ENCODE data around the gene FAM219B. TPM values are rescaled to one million over a fixed set of nuclear protein-coding genes. Genes with fewer than 3 reads are reported as not detected.
"Not testable (repeated sequence)": the region's sequence is repeated elsewhere in the genome, so short reads cannot be mapped to it uniquely, and the experiment has no call there.

Gene FAM219B, protein sequence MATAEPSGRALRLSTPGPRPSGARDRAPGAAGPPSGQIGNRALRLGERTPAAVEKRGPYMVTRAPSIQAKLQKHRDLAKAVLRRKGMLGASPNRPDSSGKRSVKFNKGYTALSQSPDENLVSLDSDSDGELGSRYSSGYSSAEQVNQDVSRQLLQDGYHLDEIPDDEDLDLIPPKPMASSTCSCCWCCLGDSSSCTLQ
- total RNA-seq: 10 to 100 TPM; 31.5 to 37.6 TPM

- peak within 1 kb of the TSS; percentile 92 for H3K4me3 Mint-ChIP-seq
- H3K9me3 Mint-ChIP-seq: no peaks in the 10 kb centered on the region
- no peaks in the 10 kb centered on the region for H3K27me3 Mint-ChIP-seq
- H3K36me3 Mint-ChIP-seq: peaks cover 27% of the 10 kb centered on the region
- peaks cover 29% of the 10 kb centered on the region for H3K4me1 Mint-ChIP-seq
- H3K27ac Mint-ChIP-seq: peak within 1 kb of the TSS; percentile 89
- peak; percentile 81 for DNase-seq
Observed at GRCh38 chr15:74906450-74907162, at the start of gene FAM219B. Gene FAM219B, minus strand, starts transcription at chr15:74906851. Its CDS starts 51 bp downstream, at chr15:74906800.

DNA sequence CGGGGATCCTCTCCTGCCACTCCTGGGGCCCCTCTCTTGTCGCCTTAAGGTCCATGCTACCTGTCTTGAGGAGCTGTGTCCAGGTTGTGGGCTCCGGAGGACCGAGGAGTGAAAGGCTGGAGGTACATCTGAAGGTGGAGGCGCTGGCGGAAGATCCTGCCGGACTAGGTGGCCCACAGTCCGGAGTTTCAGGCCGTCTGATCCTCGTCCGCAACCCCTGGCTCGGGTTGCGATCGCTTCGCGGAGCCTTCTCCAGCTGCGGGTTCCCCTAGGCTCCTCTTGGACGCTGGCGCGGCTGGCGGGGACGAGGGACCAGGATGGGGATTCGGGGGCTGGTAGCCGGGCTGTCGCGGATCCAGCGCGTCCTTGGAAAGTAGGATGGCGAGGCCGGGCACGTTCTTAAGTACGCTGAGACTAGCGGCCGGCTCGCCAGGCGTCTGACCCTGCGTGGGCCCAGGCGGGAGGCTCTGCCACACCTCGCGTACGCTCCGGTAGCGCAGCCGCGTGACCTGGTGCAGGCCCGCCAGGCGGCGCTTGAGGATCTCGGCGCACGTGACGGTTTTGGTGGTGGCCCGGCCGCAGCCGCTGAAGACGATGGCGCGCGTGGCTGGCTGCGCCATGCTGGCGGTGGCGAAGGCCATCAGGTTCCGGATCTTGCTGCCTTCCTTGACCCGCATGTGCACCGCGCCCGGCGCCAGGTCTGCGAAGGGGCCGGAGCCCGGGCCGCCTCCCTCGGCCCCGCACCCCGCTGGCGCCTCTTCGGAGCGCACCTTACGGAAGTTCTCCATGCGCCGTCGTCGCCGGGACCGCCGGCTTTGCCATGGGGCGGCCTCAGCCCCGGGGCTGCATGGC is 49.4 kb upstream of the FAM219B start:
- H3K27ac Mint-ChIP-seq: peak overlapping the region; percentile 38
- no peaks in the 10 kb centered on the region for H3K9me3 Mint-ChIP-seq
- peaks cover 39% of the 10 kb centered on the region for H3K27me3 Mint-ChIP-seq
- peaks cover 37% of the 10 kb centered on the region for H3K4me1 Mint-ChIP-seq
- H3K4me3 Mint-ChIP-seq: peak overlapping the region; percentile 70
- H3K36me3 Mint-ChIP-seq: peaks cover 4% of the 10 kb centered on the region
- DNase-seq: peak; percentile 79

DNA sequence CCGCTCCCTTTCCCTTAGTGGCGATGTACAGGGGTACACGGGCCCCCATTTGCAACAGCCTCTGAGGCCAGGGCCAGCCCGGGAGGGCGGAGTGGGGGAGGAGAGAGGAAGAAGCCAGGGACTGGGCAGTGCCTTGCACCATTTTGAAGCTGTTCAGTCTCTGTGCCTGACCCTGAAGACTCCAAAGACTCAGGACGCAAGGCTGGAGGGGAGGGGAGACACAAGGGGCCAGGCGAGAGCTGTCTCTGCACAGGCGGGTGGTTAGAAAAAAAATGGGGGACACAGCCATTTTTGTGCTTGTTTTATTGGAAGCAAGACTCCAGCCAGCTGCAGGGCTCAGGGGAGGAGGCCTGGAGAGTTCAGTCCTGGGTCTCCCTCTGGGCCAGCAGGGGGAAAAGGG is 48.4 kb upstream of the FAM219B start:
- H3K36me3 Mint-ChIP-seq: peaks cover 4% of the 10 kb centered on the region
- H3K9me3 Mint-ChIP-seq: no peaks in the 10 kb centered on the region
- DNase-seq: no peak
- peaks cover 36% of the 10 kb centered on the region for H3K27me3 Mint-ChIP-seq
- H3K27ac Mint-ChIP-seq: no peak overlapping the region
- peaks cover 32% of the 10 kb centered on the region for H3K4me1 Mint-ChIP-seq
- H3K4me3 Mint-ChIP-seq: peak overlapping the region; percentile 70

DNA sequence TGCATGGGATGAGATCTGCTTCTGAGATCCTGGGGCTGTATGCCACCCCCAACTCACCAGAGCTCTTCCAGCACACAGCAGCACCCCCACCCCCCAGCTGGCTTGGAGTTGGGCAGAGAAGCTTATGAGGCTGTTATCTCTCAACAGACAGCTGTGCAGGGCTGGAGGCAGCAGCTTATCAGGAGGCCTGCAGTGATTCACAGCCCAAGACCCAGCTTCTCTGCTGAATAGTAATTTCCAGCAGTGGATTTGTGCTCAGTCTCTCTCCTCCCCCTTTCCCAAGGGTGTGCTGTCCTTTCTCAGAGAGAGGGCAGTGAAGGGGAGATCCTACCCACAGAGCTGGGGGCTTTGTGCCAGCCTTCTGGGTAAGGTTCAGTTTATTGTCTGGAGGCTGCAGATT is 47.9 kb upstream of the FAM219B start:
- Mint-ChIP-seq H3K27me3 (peaks cover 31% of the 10 kb centered on the region), H3K4me3 (no peak overlapping the region), H3K9me3 (no peaks in the 10 kb centered on the region), H3K4me1 (peaks cover 28% of the 10 kb centered on the region), H3K27ac (no peak overlapping the region), H3K36me3 (peaks cover 4% of the 10 kb centered on the region)
- DNase-seq: no peak

GRCh38 chr15:74951006-74951405 is 44.4 kb upstream of the FAM219B start:
- DNase-seq: no peak
- H3K9me3 Mint-ChIP-seq: no peaks in the 10 kb centered on the region
- H3K36me3 Mint-ChIP-seq: peaks cover 4% of the 10 kb centered on the region
- peaks cover 8% of the 10 kb centered on the region for H3K27me3 Mint-ChIP-seq
- peaks cover 11% of the 10 kb centered on the region for H3K4me1 Mint-ChIP-seq
- H3K4me3 Mint-ChIP-seq: no peak overlapping the region
- no peak overlapping the region for H3K27ac Mint-ChIP-seq

DNA sequence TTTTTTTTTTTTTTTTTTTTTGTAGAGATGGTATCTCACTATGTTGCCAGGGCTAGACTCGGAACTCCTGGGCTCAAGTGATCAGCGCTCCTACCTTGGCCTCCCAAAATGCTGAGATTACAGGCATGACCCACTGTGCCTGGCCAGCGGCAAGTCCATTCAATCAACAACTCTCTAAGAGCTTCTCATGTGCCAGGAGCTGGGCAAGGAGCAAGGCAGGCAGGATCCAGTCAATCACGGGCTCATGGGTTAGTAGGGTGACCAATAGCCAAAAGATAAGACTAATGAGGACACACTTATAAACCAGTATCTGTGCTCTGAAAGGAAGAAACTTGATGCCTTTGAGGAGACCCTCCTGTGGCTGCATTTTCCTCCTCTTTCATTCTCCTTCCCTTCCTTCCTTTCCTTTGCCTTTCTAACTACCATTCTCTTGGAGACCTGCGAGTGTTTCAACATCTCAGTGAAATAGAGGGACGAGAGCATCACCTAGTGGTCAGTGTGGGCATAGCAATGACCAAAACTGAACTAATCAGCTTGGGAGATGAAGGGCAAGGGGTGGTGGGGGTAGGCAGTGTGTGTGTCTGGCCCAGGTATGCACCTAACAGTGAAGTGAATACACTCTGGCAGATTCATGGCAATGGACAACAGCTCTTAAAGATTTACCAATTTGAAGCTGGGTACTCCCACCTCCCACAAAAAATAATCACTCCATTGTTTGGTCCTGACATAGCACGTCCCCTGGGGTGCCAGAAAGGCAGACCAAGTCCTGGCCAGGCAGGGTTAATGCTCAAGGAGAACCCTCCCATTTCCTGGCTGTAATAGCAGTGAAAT is 43.6 kb upstream of the FAM219B start:
- no peak overlapping the region for H3K27ac Mint-ChIP-seq
- no peaks in the 10 kb centered on the region for H3K36me3 Mint-ChIP-seq
- peak; percentile 69 for DNase-seq
- H3K4me1 Mint-ChIP-seq: peaks cover 7% of the 10 kb centered on the region
- H3K9me3 Mint-ChIP-seq: no peaks in the 10 kb centered on the region
- peaks cover 5% of the 10 kb centered on the region for H3K27me3 Mint-ChIP-seq
- H3K4me3 Mint-ChIP-seq: no peak overlapping the region

GRCh38 chr15:74937590-74938371 is 31.1 kb upstream of the FAM219B start, which contains the start of gene COX5A:
Gene COX5A, minus strand, starts transcription at chr15:74938073. Its CDS starts 59 bp downstream, at chr15:74938014.
- peaks cover 19% of the 10 kb centered on the region for H3K36me3 Mint-ChIP-seq
- H3K4me1 Mint-ChIP-seq: peaks cover 29% of the 10 kb centered on the region
- no peaks in the 10 kb centered on the region for H3K27me3 Mint-ChIP-seq
- peak; percentile 97 for DNase-seq
- H3K4me3 Mint-ChIP-seq: peak within 1 kb of the TSS; percentile 94
- H3K27ac Mint-ChIP-seq: peak within 1 kb of the TSS; percentile 90
- H3K9me3 Mint-ChIP-seq: no peaks in the 10 kb centered on the region

GRCh38 chr15:74937272-74937589 is 30.6 kb upstream of the FAM219B start:
- peaks cover 19% of the 10 kb centered on the region for H3K36me3 Mint-ChIP-seq
- peak overlapping the region; percentile 94 for H3K4me3 Mint-ChIP-seq
- DNase-seq: no peak
- no peaks in the 10 kb centered on the region for H3K9me3 Mint-ChIP-seq
- no peaks in the 10 kb centered on the region for H3K27me3 Mint-ChIP-seq
- peak overlapping the region; percentile 86 for H3K27ac Mint-ChIP-seq
- H3K4me1 Mint-ChIP-seq: peaks cover 31% of the 10 kb centered on the region

- H3K9me3 Mint-ChIP-seq, H3K27me3 Mint-ChIP-seq, DNase-seq, H3K27ac Mint-ChIP-seq: not testable (repeated sequence)
- peaks cover 28% of the 10 kb centered on the region for H3K36me3 Mint-ChIP-seq
- peak overlapping the region; percentile 11 for H3K4me3 Mint-ChIP-seq
- H3K4me1 Mint-ChIP-seq: peaks cover 31% of the 10 kb centered on the region
Observed at GRCh38 chr15:74935193-74935592, 28.5 kb upstream of the FAM219B start.

GRCh38 chr15:74933573-74933972 is 26.9 kb upstream of the FAM219B start:
- no peak for DNase-seq
- Mint-ChIP-seq H3K36me3 (peaks cover 28% of the 10 kb centered on the region), H3K4me3 (no peak overlapping the region), H3K27ac (no peak overlapping the region), H3K27me3 (no peaks in the 10 kb centered on the region), H3K9me3 (no peaks in the 10 kb centered on the region), H3K4me1 (peaks cover 31% of the 10 kb centered on the region)

DNA sequence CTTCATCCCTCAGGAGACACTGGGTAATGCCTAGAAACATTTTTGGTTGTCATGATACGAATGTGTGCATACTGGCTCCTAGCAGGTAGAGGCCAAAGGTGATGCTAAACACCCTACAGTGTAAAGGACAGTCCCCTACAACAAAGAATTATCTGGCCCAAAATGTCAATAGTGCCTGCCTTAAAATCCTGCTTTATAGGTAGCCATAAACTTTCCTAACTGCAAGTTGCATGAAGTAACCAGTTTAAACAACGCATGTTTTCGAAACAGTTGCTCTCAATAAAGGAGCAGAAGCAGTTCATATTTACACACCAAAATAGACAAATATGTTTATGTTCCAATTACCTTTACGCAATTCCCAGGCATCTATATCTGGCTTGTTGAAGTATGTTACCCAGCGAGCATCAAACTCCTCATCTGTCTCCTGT is 22.1 kb upstream of the FAM219B start:
- Mint-ChIP-seq H3K4me3 (no peak overlapping the region), H3K9me3 (no peaks in the 10 kb centered on the region), H3K4me1 (peaks cover 7% of the 10 kb centered on the region), H3K27ac (no peak overlapping the region), H3K36me3 (peaks cover 17% of the 10 kb centered on the region), H3K27me3 (no peaks in the 10 kb centered on the region)
- DNase-seq: no peak

GRCh38 chr15:74924525-74924924 is 17.9 kb upstream of the FAM219B start:
- no peaks in the 10 kb centered on the region for H3K27me3 Mint-ChIP-seq
- peaks cover 25% of the 10 kb centered on the region for H3K36me3 Mint-ChIP-seq
- no peak for DNase-seq
- no peak overlapping the region for H3K27ac Mint-ChIP-seq
- peaks cover 4% of the 10 kb centered on the region for H3K4me1 Mint-ChIP-seq
- H3K9me3 Mint-ChIP-seq: no peaks in the 10 kb centered on the region
- no peak overlapping the region for H3K4me3 Mint-ChIP-seq

GRCh38 chr15:74920456-74920855 is 13.8 kb upstream of the FAM219B start:
- peaks cover 4% of the 10 kb centered on the region for H3K4me1 Mint-ChIP-seq

GRCh38 chr15:74917676-74918075 is 11.0 kb upstream of the FAM219B start:
- Mint-ChIP-seq H3K9me3 (no peaks in the 10 kb centered on the region), H3K4me1 (no peaks in the 10 kb centered on the region), H3K4me3 (no peak overlapping the region), H3K36me3 (peaks cover 31% of the 10 kb centered on the region), H3K27me3 (no peaks in the 10 kb centered on the region), H3K27ac (no peak overlapping the region)
- no peak for DNase-seq

More at GRCh38 chr15:74920456-74920855, 13.8 kb upstream of the FAM219B start:
- Mint-ChIP-seq H3K9me3 (no peaks in the 10 kb centered on the region), H3K27me3 (no peaks in the 10 kb centered on the region), H3K36me3 (peaks cover 34% of the 10 kb centered on the region), H3K27ac (no peak overlapping the region), H3K4me3 (no peak overlapping the region)
- no peak for DNase-seq
